NT2/D1 (cell line): ENCODE data around the gene OVOL3.

Experiments used
- SUZ12 ChIP-seq: IDR thresholded peaks from 2 replicates; pipeline ENCODE4 v1.6.1; 2011; ENCODE audit not compliant: insufficient read length, insufficient read depth; ENCODE audit errors: extremely low read depth
- YY1 ChIP-seq: IDR thresholded peaks from 2 replicates; pipeline ENCODE4 v1.6.1; 2011; ENCODE audit not compliant: insufficient read length, insufficient read depth

GRCh38 chr19:36106991-36107390 is 4.0 kb upstream of the OVOL3 start:
- TF ChIP-seq YY1 (no peak), SUZ12 (no peak)
